ENCODE data around the gene RILPL1. TPM values are rescaled to one million over a fixed set of nuclear protein-coding genes. Genes with fewer than 3 reads are reported as not detected.
A peak's percentile ranks its signal among the peaks of the same experiment; 100 is the strongest.
"Not testable (repeated sequence)": the region's sequence is repeated elsewhere in the genome, so short reads cannot be mapped to it uniquely, and the experiment has no call there.

RILPL1 gene
- total and polyA plus RNA-seq, 5 donors from 2014 or later, result 0.13 to 6.6 (median 0.32) TPM

- ATAC-seq (ENCODE audit: low read depth in 2 of 2), result no peak
- H3K4me3 ChIP-seq (ENCODE audit: low read depth, low read length), result no peak overlapping the region
- no peak overlapping the region for H3K27ac ChIP-seq (ENCODE audit: insufficient read depth, low read length, poor library complexity, severe bottlenecking)
Observed at GRCh38 chr12:123502163-123502704, 31.3 kb downstream of the RILPL1 start.

GRCh38 chr12:123499332-123499731, 34.2 kb downstream of the RILPL1 start:
- no peak for ATAC-seq (ENCODE audit: low read depth in 2 of 2)
- no peaks in the 10 kb centered on the region for H3K36me3 ChIP-seq (ENCODE audit: control insufficient read depth, insufficient read depth, low read length)
- H3K9me3 Mint-ChIP-seq, result no peaks in the 10 kb centered on the region
- no peaks in the 10 kb centered on the region for H3K27me3 Mint-ChIP-seq
- no peaks in the 10 kb centered on the region for H3K4me1 ChIP-seq (ENCODE audit: control insufficient read depth, insufficient read depth, low read length, poor library complexity, severe bottlenecking)
- no peak overlapping the region for H3K4me3 ChIP-seq (ENCODE audit: low read depth, low read length)
- no peaks in the 10 kb centered on the region for H3K27me3 ChIP-seq (ENCODE audit: control insufficient read depth, insufficient read depth, low read length)
- no peak overlapping the region for H3K4me3 Mint-ChIP-seq
- no peak for DNase-seq
- no peaks in the 10 kb centered on the region for H3K9me3 ChIP-seq (ENCODE audit: control insufficient read depth in 2 of 2, low read length in 2 of 2)
- peaks cover 9% of the 10 kb centered on the region for H3K36me3 Mint-ChIP-seq
- peaks cover 0 to 5% (median 0%) of the 10 kb centered on the region in 4 donors for H3K4me1 Mint-ChIP-seq
- peak overlapping the region in 1 of 3 donors; percentile 78 for H3K27ac Mint-ChIP-seq
- H3K27ac ChIP-seq (ENCODE audit: insufficient read depth, low read length, poor library complexity, severe bottlenecking), result no peak overlapping the region

More at GRCh38 chr12:123502163-123502704, 31.3 kb downstream of the RILPL1 start:
- Mint-ChIP-seq H3K9me3 (no peaks in the 10 kb centered on the region), H3K27ac (no peak overlapping the region), H3K4me3 (no peak overlapping the region), H3K36me3 (peaks cover 9% of the 10 kb centered on the region), H3K27me3 (no peaks in the 10 kb centered on the region), H3K4me1 (peaks cover 0 to 7% (median 0%) of the 10 kb centered on the region in 4 donors)
- Histone ChIP-seq H3K9me3 (ENCODE audit: control insufficient read depth in 2 of 2, low read length in 2 of 2) (no peaks in the 10 kb centered on the region), H3K36me3 (ENCODE audit: control insufficient read depth, insufficient read depth, low read length) (no peaks in the 10 kb centered on the region), H3K4me1 (ENCODE audit: control insufficient read depth, insufficient read depth, low read length, poor library complexity, severe bottlenecking) (no peaks in the 10 kb centered on the region), H3K27me3 (ENCODE audit: control insufficient read depth, insufficient read depth, low read length) (no peaks in the 10 kb centered on the region)
- DNase-seq, result no peak

GRCh38 chr12:123498126-123498825, 35.2 kb downstream of the RILPL1 start:
- Histone ChIP-seq H3K4me3 (ENCODE audit: low read depth, low read length) (no peak overlapping the region), H3K27ac (ENCODE audit: insufficient read depth, low read length, poor library complexity, severe bottlenecking) (no peak overlapping the region), H3K9me3 (ENCODE audit: control insufficient read depth in 2 of 2, low read length in 2 of 2) (no peaks in the 10 kb centered on the region), H3K27me3 (ENCODE audit: control insufficient read depth, insufficient read depth, low read length) (no peaks in the 10 kb centered on the region), H3K36me3 (ENCODE audit: control insufficient read depth, insufficient read depth, low read length) (no peaks in the 10 kb centered on the region), H3K4me1 (ENCODE audit: control insufficient read depth, insufficient read depth, low read length, poor library complexity, severe bottlenecking) (no peaks in the 10 kb centered on the region)
- H3K27me3 Mint-ChIP-seq, result no peaks in the 10 kb centered on the region
- peaks cover 0 to 2% (median 0%) of the 10 kb centered on the region in 7 donors for H3K9me3 Mint-ChIP-seq
- H3K4me3 Mint-ChIP-seq, result peak overlapping the region in 1 of 4 donors; percentile 40
- DNase-seq, result no peak
- H3K4me1 Mint-ChIP-seq, result peaks cover 0 to 4% (median under 1%) of the 10 kb centered on the region in 4 donors
- peaks cover 9% of the 10 kb centered on the region for H3K36me3 Mint-ChIP-seq
- peak overlapping the region in 2 of 3 donors; percentile 74 to 83 for H3K27ac Mint-ChIP-seq
- no peak for ATAC-seq (ENCODE audit: low read depth in 2 of 2)

- Mint-ChIP-seq H3K9me3 (peaks cover 0 to 2% (median 0%) of the 10 kb centered on the region in 7 donors), H3K27me3 (no peaks in the 10 kb centered on the region), H3K4me3 (no peak overlapping the region), H3K27ac (no peak overlapping the region), H3K4me1 (peaks cover 0 to 4% (median under 1%) of the 10 kb centered on the region in 4 donors), H3K36me3 (peaks cover 14% of the 10 kb centered on the region)
- H3K9me3 ChIP-seq (ENCODE audit: control insufficient read depth in 2 of 2, low read length in 2 of 2), result no peaks in the 10 kb centered on the region
- DNase-seq (no peak), ATAC-seq (ENCODE audit: low read depth in 2 of 2) (no peak)
- H3K4me3 ChIP-seq (ENCODE audit: low read depth, low read length), result no peak overlapping the region
- no peak overlapping the region for H3K27ac ChIP-seq (ENCODE audit: insufficient read depth, low read length, poor library complexity, severe bottlenecking)
- no peaks in the 10 kb centered on the region for H3K36me3 ChIP-seq (ENCODE audit: control insufficient read depth, insufficient read depth, low read length)
- no peaks in the 10 kb centered on the region for H3K27me3 ChIP-seq (ENCODE audit: control insufficient read depth, insufficient read depth, low read length)
- H3K4me1 ChIP-seq (ENCODE audit: control insufficient read depth, insufficient read depth, low read length, poor library complexity, severe bottlenecking), result no peaks in the 10 kb centered on the region
Observed at GRCh38 chr12:123497065-123497464, 36.5 kb downstream of the RILPL1 start.

- DNase-seq, result no peak
- peaks cover 0 to 2% (median 0%) of the 10 kb centered on the region in 7 donors for H3K9me3 Mint-ChIP-seq
- no peaks in the 10 kb centered on the region for H3K27me3 Mint-ChIP-seq
- ATAC-seq (ENCODE audit: low read depth in 2 of 2), result no peak
- Histone ChIP-seq H3K27me3 (ENCODE audit: control insufficient read depth, insufficient read depth, low read length) (no peaks in the 10 kb centered on the region), H3K4me3 (ENCODE audit: low read depth, low read length) (no peak overlapping the region), H3K9me3 (ENCODE audit: control insufficient read depth in 2 of 2, low read length in 2 of 2) (no peaks in the 10 kb centered on the region), H3K27ac (ENCODE audit: insufficient read depth, low read length, poor library complexity, severe bottlenecking) (no peak overlapping the region), H3K4me1 (ENCODE audit: control insufficient read depth, insufficient read depth, low read length, poor library complexity, severe bottlenecking) (no peaks in the 10 kb centered on the region), H3K36me3 (ENCODE audit: control insufficient read depth, insufficient read depth, low read length) (no peaks in the 10 kb centered on the region)
- peaks cover 9% of the 10 kb centered on the region for H3K36me3 Mint-ChIP-seq
- peak overlapping the region in 1 of 3 donors; percentile 29 for H3K27ac Mint-ChIP-seq
- no peak overlapping the region for H3K4me3 Mint-ChIP-seq
- H3K4me1 Mint-ChIP-seq, result peaks cover 0 to 4% (median under 1%) of the 10 kb centered on the region in 4 donors
Observed at GRCh38 chr12:123494124-123494851, 39.2 kb downstream of the RILPL1 start.

GRCh38 chr12:123492339-123493039, 41.0 kb downstream of the RILPL1 start:
- not testable (repeated sequence) for H3K27me3 Mint-ChIP-seq; DNase-seq; H3K9me3 ChIP-seq (ENCODE audit: control insufficient read depth in 2 of 2, low read length in 2 of 2); H3K4me3 Mint-ChIP-seq; H3K4me3 ChIP-seq (ENCODE audit: low read depth, low read length); H3K27ac ChIP-seq (ENCODE audit: insufficient read depth, low read length, poor library complexity, severe bottlenecking); H3K27me3 ChIP-seq (ENCODE audit: control insufficient read depth, insufficient read depth, low read length); ATAC-seq (ENCODE audit: low read depth in 2 of 2); H3K4me1 ChIP-seq (ENCODE audit: control insufficient read depth, insufficient read depth, low read length, poor library complexity, severe bottlenecking); H3K36me3 ChIP-seq (ENCODE audit: control insufficient read depth, insufficient read depth, low read length); H3K36me3 Mint-ChIP-seq; H3K9me3 Mint-ChIP-seq; H3K4me1 Mint-ChIP-seq
- peak overlapping the region in 2 of 3 donors; percentile 48 to 62 for H3K27ac Mint-ChIP-seq

- Mint-ChIP-seq H3K9me3 (peaks cover 0 to 2% (median 0%) of the 10 kb centered on the region in 7 donors), H3K36me3 (peaks cover 5% of the 10 kb centered on the region), H3K4me3 (no peak overlapping the region), H3K27ac (no peak overlapping the region), H3K27me3 (no peaks in the 10 kb centered on the region), H3K4me1 (peaks cover 0 to 2% (median 0%) of the 10 kb centered on the region in 4 donors)
- H3K9me3 ChIP-seq (ENCODE audit: control insufficient read depth in 2 of 2, low read length in 2 of 2), result no peaks in the 10 kb centered on the region
- ATAC-seq (ENCODE audit: low read depth in 2 of 2), result no peak
- H3K27me3 ChIP-seq (ENCODE audit: control insufficient read depth, insufficient read depth, low read length), result no peaks in the 10 kb centered on the region
- H3K27ac ChIP-seq (ENCODE audit: insufficient read depth, low read length, poor library complexity, severe bottlenecking), result no peak overlapping the region
- no peaks in the 10 kb centered on the region for H3K36me3 ChIP-seq (ENCODE audit: control insufficient read depth, insufficient read depth, low read length)
- no peak for DNase-seq
- H3K4me1 ChIP-seq (ENCODE audit: control insufficient read depth, insufficient read depth, low read length, poor library complexity, severe bottlenecking), result no peaks in the 10 kb centered on the region
- no peak overlapping the region for H3K4me3 ChIP-seq (ENCODE audit: low read depth, low read length)
Observed at GRCh38 chr12:123491481-123491880, 42.0 kb downstream of the RILPL1 start.
